ENCODE measurements around the gene HSP90AB1.

DNA sequence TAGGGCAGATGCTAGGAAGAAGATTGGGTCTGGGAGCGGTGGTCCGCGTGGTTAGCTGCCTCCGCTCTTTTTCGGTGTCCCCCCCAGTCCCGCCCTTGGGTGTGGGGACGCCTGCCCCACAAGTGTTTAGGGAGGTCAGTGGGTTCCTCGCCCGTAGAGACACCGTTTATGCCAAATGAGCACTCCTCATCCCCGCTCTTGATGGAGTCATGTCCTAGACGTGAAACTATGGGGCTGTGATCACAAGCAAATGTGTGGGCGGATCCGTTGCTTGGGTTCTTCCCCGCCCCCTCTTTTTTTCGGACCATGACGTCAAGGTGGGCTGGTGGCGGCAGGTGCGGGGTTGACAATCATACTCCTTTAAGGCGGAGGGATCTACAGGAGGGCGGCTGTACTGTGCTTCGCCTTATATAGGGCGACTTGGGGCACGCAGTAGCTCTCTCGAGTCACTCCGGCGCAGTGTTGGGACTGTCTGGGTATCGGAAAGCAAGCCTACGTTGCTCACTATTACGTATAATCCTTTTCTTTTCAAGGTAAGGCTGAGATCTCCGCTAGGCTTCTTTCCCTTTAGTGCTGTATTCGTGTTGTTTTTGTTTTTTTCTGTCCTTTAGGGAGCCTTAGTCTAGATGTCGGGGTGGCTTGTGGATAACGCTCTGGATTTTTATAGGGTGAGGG lies at the start of gene HSP90AB1:
- TF ChIP-seq HDAC2 (IDR thresholded peaks at IDR 0.05; ENCODE audit: borderline replicate concordance in 1 of 2, low read depth in 2 of 2, low read length in 2 of 2) = no peak
- no peak for TF ChIP-seq NANOG (IDR thresholded peaks at IDR 0.05; ENCODE audit: insufficient read depth, low read depth, low read length, poor library complexity, severe bottlenecking)
- TF ChIP-seq, protein P1, sequence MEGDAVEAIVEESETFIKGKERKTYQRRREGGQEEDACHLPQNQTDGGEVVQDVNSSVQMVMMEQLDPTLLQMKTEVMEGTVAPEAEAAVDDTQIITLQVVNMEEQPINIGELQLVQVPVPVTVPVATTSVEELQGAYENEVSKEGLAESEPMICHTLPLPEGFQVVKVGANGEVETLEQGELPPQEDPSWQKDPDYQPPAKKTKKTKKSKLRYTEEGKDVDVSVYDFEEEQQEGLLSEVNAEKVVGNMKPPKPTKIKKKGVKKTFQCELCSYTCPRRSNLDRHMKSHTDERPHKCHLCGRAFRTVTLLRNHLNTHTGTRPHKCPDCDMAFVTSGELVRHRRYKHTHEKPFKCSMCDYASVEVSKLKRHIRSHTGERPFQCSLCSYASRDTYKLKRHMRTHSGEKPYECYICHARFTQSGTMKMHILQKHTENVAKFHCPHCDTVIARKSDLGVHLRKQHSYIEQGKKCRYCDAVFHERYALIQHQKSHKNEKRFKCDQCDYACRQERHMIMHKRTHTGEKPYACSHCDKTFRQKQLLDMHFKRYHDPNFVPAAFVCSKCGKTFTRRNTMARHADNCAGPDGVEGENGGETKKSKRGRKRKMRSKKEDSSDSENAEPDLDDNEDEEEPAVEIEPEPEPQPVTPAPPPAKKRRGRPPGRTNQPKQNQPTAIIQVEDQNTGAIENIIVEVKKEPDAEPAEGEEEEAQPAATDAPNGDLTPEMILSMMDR (IDR thresholded peaks at IDR 0.05; ENCODE audit: control extremely low read depth in 1 of 3, insufficient read depth in 1 of 3, low read depth in 1 of 3, low read length in 3 of 3) = no peak
- TF ChIP-seq POLR2A (IDR thresholded peaks at IDR 0.05; ENCODE audit: control extremely low read depth in 1 of 2, low read depth in 2 of 2, low read length in 2 of 2) = peak; percentile 99 to 100
- TF ChIP-seq CEBPB (IDR thresholded peaks at IDR 0.05; ENCODE audit: low read depth, low read length) = no peak
- no peak for TF ChIP-seq RXRA (IDR thresholded peaks at IDR 0.05; ENCODE audit: insufficient read depth, low read depth, low read length)
- TF ChIP-seq CREB1 (IDR thresholded peaks at IDR 0.05) = peak; percentile 89
- no peak for TF ChIP-seq RNF2 (IDR thresholded peaks at IDR 0.05; ENCODE audit: borderline replicate concordance, low read depth, low read length, missing control alignments, poor library complexity, severe bottlenecking)
